8988T (cell line): ENCODE data around the gene PTPN3.

Source experiments
- DNase-seq: peaks from one replicate; pipeline ENCODE4 v3.0.0; 2011

PTPN3 gene

GRCh38 chr9:109450346-109450745 is 47.8 kb downstream of the PTPN3 start:
- no peak for DNase-seq

- no peak for DNase-seq
Observed at GRCh38 chr9:109449036-109449798, 48.9 kb downstream of the PTPN3 start.

- DNase-seq, result no peak
Observed at GRCh38 chr9:109448223-109448622, 49.9 kb downstream of the PTPN3 start.

GRCh38 chr9:109447329-109448076 is 50.6 kb downstream of the PTPN3 start:
- DNase-seq, result no peak

DNA sequence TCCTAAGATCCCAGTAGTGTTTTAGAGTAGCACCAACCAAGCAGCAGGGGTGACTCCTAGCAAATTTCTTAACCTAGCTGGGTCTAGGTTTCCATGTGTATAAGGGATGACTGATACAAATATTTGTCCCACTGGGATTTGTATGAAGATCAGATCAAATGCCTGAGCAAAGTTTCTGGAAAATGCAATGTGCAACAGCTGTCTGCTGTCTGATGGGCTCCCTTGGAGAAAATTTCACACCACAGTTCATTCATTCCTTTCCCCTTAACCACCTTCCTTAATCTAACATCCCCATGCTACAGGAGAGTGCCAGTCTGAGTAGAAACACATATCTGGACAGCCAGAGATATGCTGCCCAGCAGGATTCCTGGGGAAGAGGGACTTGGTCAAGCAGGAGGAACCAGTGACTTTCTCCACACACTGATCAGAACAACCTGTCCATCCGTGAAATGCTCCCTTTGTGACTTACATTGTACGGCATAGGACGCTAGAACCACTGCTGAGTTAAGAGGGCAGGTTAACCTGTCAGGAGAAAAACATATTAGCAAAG is 53.3 kb downstream of the PTPN3 start:
- DNase-seq, result no peak

GRCh38 chr9:109442716-109443115 is 55.4 kb downstream of the PTPN3 start:
- no peak for DNase-seq

GRCh38 chr9:109441296-109441695 is 56.8 kb downstream of the PTPN3 start:
- no peak for DNase-seq

- DNase-seq, result peak; percentile 43
Observed at GRCh38 chr9:109440797-109441287, 57.3 kb downstream of the PTPN3 start.

DNA sequence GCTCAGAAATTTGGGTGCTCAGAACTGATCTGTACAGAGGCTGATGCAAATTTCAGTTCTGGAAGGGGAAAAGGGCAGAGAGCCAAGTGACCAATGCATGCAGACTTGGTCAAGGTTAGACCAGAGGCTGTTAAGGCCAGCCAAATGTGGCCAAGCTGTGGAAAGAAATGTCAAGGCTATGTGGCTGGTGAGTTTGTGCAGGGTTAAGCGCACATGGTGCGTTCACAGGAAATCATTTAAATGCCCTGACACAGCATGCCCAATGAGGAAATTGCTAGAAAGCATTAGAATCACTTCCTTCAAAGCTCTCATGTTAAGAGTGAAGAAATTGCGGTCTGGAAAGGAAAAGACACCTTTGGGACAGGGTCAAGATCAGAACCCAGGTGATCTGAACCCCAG is 58.0 kb downstream of the PTPN3 start:
- DNase-seq, result no peak

GRCh38 chr9:109439378-109440116 is 58.6 kb downstream of the PTPN3 start:
- DNase-seq, result no peak

DNA sequence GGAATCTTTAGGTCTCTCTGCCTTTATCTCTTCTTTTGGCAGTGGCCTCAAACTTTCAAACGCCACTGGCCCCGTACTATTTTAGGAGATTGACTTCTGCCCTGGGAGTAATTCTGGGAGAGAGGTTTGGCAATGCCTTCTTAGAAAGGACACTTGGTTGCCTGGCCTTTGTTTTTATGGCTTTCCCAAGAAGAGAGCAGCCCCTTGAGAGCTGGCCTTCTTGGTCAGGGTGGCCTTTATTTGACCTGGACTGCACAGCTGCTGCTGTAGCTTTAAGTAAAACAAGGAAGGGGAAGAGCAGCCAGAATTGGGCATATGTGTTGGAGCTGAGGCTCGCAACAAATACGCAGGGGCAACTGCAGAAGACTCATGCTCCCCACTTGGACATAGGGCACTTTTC is 60.8 kb downstream of the PTPN3 start:
- no peak for DNase-seq

- no peak for DNase-seq
Observed at GRCh38 chr9:109436071-109436470, 62.0 kb downstream of the PTPN3 start.

GRCh38 chr9:109433476-109433875 is 64.6 kb downstream of the PTPN3 start:
- no peak for DNase-seq

DNA sequence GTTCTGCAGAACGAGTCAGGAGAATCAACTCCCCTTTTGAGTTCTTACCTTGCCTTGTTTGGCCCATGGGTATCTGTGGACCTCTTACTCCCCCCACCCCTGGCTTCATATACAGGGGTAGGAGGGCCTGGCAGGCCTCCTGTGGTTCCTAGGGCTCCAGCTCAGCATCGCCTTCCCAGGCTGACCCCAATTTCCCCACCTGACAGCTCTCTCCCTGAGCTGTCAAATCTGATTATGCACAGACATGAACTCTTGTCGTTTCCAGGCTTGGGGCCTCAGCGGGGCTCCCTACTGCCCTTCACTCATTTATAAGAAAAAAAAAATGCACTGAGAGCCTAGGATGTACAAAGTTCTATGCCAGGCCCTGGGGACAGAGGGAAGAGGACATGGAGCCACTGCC is 67.9 kb downstream of the PTPN3 start:
- no peak for DNase-seq

DNA sequence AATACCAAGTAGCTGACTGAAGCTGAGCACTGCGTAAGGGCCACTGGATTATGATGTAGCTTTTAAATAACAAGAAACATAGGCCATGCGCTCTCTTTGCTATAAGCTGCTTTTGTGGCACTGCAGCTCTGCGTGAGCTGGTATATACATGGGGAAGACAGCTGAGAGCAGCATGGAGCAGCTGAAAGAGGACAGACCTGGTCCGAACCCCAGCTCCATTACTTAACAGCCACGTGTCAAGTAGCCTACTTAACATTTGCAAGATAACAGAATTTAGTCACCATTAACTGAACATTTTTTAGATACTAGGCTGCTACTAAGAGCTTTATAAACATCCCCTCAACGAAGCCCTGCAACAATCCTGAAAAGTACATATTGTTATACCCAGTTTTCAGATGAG is 69.3 kb downstream of the PTPN3 start:
- no peak for DNase-seq

DNA sequence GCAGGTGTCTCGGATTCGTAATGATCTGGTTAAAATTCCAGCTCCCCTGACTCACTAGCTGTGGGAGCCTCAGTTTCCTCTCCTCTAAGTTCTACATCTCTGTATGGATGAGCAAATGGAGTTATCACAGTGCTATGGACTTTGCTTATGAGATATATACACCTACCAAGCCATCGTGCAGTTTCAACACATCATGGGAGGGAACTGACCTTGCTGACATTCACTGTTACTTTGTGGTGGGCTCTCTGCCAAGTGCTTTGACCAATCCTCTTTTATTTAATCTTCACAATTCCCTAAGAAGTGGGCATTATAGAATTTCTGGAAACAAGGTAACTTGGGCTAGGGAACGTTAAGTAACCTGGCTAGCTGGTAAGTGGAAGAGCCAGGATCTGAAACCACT is 70.2 kb downstream of the PTPN3 start:
- no peak for DNase-seq

GRCh38 chr9:109426626-109427402 is 71.3 kb downstream of the PTPN3 start:
- DNase-seq, result no peak

- DNase-seq, result no peak
Observed at GRCh38 chr9:109424618-109425017, 73.5 kb downstream of the PTPN3 start.

DNA sequence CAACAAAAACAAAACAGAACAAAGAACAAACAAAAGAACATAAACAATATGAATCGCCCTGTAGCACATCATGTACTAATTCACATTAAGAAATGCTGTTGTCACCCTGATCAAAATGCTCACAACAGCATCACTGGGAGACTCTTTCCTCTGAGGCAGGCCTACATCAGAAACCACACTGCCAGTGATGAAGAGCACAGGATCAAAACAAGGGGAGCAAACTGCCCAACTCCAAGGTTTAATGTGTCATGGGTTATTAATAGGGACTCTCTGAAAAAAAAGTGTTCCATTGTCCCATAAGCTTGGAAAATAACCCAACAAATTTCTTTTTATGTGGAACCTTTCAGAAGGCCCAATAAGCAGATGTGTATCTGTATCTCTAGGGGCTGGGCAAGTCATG is 74.2 kb downstream of the PTPN3 start:
- DNase-seq, result no peak

- DNase-seq, result no peak
Observed at GRCh38 chr9:109422641-109423040, 75.5 kb downstream of the PTPN3 start.

DNA sequence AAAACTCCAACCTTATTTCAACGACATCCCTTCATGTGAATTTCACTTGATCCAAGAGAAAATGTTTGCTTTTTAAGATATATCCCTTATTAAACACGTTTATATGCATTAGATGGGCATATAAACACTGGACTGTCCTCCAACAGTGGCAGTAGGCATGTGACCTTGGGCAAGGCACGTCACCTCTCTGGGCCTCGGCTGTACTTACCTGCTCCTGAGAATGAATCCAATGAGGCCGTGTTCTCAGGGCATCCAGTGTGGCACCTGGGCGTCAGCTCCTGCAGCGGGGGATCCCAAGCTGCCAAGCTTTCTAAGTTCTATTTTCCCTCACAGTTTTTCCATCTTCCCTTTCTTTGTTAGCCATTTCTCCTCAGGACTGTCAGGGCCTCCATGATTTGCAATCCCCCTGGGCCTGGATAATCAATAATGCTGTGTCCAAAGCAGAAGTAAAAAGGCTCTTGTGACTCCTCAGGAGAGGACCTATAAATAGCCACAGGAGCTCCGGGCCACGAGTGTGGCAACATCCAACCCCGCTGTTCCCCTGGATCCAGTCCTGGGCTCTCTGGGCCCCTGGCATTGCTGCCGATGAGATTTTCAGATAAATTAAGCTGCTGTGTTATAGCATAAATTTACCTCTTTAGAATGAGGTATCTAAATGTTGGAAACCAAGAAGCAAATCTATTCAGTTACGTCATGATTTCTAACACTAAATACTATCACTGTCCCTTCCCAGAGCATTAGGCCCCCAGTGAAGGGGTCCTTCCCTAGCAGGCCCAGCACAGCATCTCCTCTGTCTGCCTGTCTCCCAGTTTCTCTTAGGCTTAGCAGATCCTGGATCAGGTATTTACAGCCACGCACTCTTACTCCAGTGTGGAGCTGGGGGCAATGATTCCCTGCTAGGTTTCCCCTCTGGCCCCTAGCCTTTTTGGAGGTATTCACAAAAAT is 76.8 kb downstream of the PTPN3 start:
- DNase-seq, result no peak
